Vagina (tissue), 2 donors: ENCODE measurements around the gene RTF1.

ENCODE experiments used
- CTCF ChIP-seq, 3 experiments: fragments of 450-650 bp in 2 of 3; fragments of 200-600 bp in 1 of 3; sonication (generic) in 1 of 3; IDR thresholded peaks; one replicate each; pipeline ENCODE4 v1.5.1; 2017 to 2019; ENCODE audit warnings: antibody characterized with exemption in 3 of 3, mild to moderate bottlenecking in 2 of 3, moderate library complexity in 2 of 3
- POLR2A ChIP-seq, 2 donors: fragments of 450-650 bp; IDR thresholded peaks; one replicate each; pipeline ENCODE4 v1.6.1; 2017; ENCODE audit warnings: antibody characterized with exemption in 2 of 2, mild to moderate bottlenecking in 2 of 2, moderate library complexity in 2 of 2
- POLR2AphosphoS5 ChIP-seq, 2 donors: sonication (generic); formaldehyde crosslinking; IDR thresholded peaks; one replicate each; pipeline ENCODE4 v1.9.0; 2017; ENCODE audit warnings: antibody characterized with exemption in 2 of 2, mild to moderate bottlenecking in 2 of 2, low read depth in 1 of 2; ENCODE audit not compliant: insufficient read depth in 1 of 2

DNA sequence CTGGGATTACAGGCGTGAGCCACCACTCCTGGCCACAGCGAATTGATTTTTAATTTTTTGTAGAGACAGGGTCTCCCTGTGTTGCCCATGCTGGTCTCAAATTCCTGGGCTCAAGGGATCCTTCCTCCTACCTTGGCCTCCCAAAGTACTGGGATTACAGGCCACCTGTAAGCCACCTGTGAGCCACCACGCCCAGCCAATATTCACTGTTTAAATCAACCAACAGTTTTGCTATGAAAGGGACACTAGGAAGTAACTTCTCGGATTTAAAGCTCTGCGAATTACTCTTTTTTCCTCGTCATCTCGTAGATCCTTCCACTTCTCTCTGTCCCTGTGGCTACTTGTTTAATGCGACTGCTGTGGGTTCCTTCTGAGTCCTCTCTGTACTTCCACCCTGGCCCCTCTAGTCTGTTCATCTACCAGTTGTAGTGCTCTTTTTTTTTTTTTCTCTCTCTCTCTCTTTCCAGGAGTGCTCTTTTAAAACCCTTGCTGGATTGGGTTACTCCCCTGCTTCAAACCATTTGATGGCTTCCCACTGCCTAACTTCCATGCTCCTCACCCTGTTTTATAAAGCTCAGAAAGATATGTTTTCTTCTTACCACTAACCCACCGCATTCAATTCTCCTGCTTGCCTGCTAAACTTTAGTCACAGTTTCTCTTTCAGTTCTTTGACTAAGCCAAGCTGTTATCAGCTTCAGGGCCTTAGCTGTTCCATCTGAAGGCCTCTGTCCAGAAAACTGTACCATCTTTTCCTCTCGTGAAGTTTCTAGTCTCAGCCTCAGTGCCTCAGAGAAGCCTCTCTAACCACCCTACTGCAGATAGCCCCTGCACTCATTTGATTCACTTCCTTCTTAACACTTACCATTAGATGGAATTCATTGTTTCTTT lies 12.4 kb downstream of the RTF1 start:
- TF ChIP-seq POLR2AphosphoS5 (IDR thresholded peaks at IDR 0.05; ENCODE audit: insufficient read depth in 1 of 2, low read depth in 1 of 2), result no peak
- TF ChIP-seq CTCF (IDR thresholded peaks at IDR 0.05), result no peak
- TF ChIP-seq POLR2A (IDR thresholded peaks at IDR 0.05), result no peak
